ENCODE measurements around the gene PFDN5. TPM values are rescaled to one million over a fixed set of nuclear protein-coding genes. Genes with fewer than 3 reads are reported as not detected.

PFDN5 gene
- total and polyA plus RNA-seq, 9 of the 15 experiments (the other 6 are each of a cell fraction or from before 2014, with no cell fraction given): 361 to 1,636 (median 742) TPM

GRCh38 chr12:53251477-53252348 lies 43.6 kb upstream of the PFDN5 start (continued):
- TF ChIP-seq USF1 (CRISPR knock-in tag; IDR thresholded peaks at IDR 0.05): peak; percentile 88
- TF ChIP-seq, protein P1, sequence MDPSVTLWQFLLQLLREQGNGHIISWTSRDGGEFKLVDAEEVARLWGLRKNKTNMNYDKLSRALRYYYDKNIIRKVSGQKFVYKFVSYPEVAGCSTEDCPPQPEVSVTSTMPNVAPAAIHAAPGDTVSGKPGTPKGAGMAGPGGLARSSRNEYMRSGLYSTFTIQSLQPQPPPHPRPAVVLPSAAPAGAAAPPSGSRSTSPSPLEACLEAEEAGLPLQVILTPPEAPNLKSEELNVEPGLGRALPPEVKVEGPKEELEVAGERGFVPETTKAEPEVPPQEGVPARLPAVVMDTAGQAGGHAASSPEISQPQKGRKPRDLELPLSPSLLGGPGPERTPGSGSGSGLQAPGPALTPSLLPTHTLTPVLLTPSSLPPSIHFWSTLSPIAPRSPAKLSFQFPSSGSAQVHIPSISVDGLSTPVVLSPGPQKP (CRISPR knock-in tag; IDR thresholded peaks at IDR 0.05): no peak
- peak; percentile 40; the same call in 1 of the 2 replicates for TF ChIP-seq MBD2 (IDR thresholded peaks at IDR 0.05; ENCODE audit: borderline replicate concordance, low read depth)
- TF ChIP-seq MYNN (IDR thresholded peaks at IDR 0.05): peak; percentile 41; the same call in 1 of the 2 replicates
- TF ChIP-seq MYNN (CRISPR knock-in tag; IDR thresholded peaks at IDR 0.05): no peak
- TF ChIP-seq MAX (CRISPR knock-in tag; IDR thresholded peaks at IDR 0.05): peak; percentile 58
- TF ChIP-seq RAD51 (IDR thresholded peaks at IDR 0.05; ENCODE audit: borderline replicate concordance, low read depth): peak; percentile 91
- no peak for TF ChIP-seq POLR2AphosphoS2 (IDR thresholded peaks at IDR 0.05; ENCODE audit: low read length)
- TF ChIP-seq CBFA2T3 (IDR thresholded peaks at IDR 0.05): no peak
- TF ChIP-seq ZNF609 (CRISPR knock-in tag; IDR thresholded peaks at IDR 0.05; ENCODE audit: borderline replicate concordance): no peak
- peak; percentile 8; the same call in 1 of the 2 replicates for TF ChIP-seq ZNF592 (IDR thresholded peaks at IDR 0.05)

All from K562 (cell line).